Ovary (tissue), 10 donors: ENCODE results near the gene UCN3. TPM values are rescaled to one million over a fixed set of nuclear protein-coding genes. Genes with fewer than 3 reads are reported as not detected.

Source experiments
- DNase-seq, 5 donors: peaks; one replicate each; pipeline ENCODE4 v3.0.0-alpha.2; 2019 to 2020
- H3K27ac ChIP-seq, 2 donors: fragments of 200-600 bp; one replicate each; pipeline versions ENCODE4 v1.5.1 to v1.8.0; 2019 to 2022
- H3K27me3 ChIP-seq: fragments of 200-600 bp; one replicate; pipeline ENCODE4 v1.8.0; 2022
- H3K36me3 ChIP-seq: fragments of 200-600 bp; sonication (generic); one replicate; pipeline ENCODE4 v1.5.1; 2019
- H3K4me1 ChIP-seq: one replicate; pipeline ENCODE4 v1.8.1; 2013; ENCODE audit warnings: mild to moderate bottlenecking, moderate library complexity; ENCODE audit not compliant: insufficient read depth
- H3K4me3 ChIP-seq: fragments of 200-600 bp; sonication (generic); one replicate; pipeline ENCODE4 v1.5.1; 2017
- H3K9me3 ChIP-seq, 2 donors: fragments of 200-600 bp in 1 of 2; sonication (generic) in 1 of 2; one replicate each; pipeline versions ENCODE4 v1.5.1 to v1.8.1; 2013 to 2019; ENCODE audit warnings: mild to moderate bottlenecking in 1 of 2, moderate library complexity in 1 of 2
- CTCF ChIP-seq, 3 donors: fragments of 450-650 bp in 2 of 3; fragments of 200-600 bp in 1 of 3; IDR thresholded peaks; one replicate each; pipeline versions ENCODE4 v1.5.1 to v1.8.0; 2016 to 2022; ENCODE audit warnings: antibody characterized with exemption in 3 of 3, mild to moderate bottlenecking in 1 of 3
- EP300 ChIP-seq: sonication (generic); formaldehyde crosslinking; IDR thresholded peaks from one replicate; pipeline ENCODE4 v1.6.1; 2017; ENCODE audit warnings: antibody characterized with exemption
- POLR2A ChIP-seq: fragments of 450-650 bp; IDR thresholded peaks from one replicate; pipeline ENCODE4 v1.6.1; 2017; ENCODE audit warnings: antibody characterized with exemption, mild to moderate bottlenecking, moderate library complexity
- WGBS, 3 donors: extraction: QIAGEN DNeasy Blood & Tissue Kit in 1 of 3; methylation state at CpG; one replicate each; pipeline versions ENCODE4 v1.1.5 to v1.1.7; 2013 to 2017; 5-methylcytosine and 5-hydroxymethylcytosine counted together
- intact Hi-C, 4 donors: fragments of 100-400 bp; cut with DNase I; formaldehyde crosslinking; loops; one replicate each; pipeline versions ENCODE4 v1.11.0 to v1.15.1; 2022 to 2023
- long read RNA-seq, 3 donors: library from polyadenylated mRNA in 2 of 3; unstranded in 2 of 3; transcript quantifications; one replicate each; pipeline ENCODE4 v2.0.0 and lab custom pipeline, GENCODE V29; 2021 to 2026
- polyA plus RNA-seq, 2 donors: library from polyadenylated mRNA; stranded (reverse); fragments of 200-250 nt in 1 of 2; fragments of 350-450 nt in 1 of 2; fragmentation: Illumina TruSeq in 1 of 2; extraction: RNeasy Lipid Tissue Mini Kit (QIAGEN cat#74804) in 1 of 2; gene quantifications; one replicate each; pipeline ENCODE4 v1.2.3, GENCODE V29; 2013 to 2014
- total RNA-seq, 7 donors: library from RNA; depleted of rRNA in 2 of 7; stranded (reverse); fragments of >200 nt in 2 of 7; fragmentation: NEBNext Ultra II Directional in 3 of 7; extraction: Animal tissue kit (Norgen Biotek cat#: 25700) in 3 of 7; gene quantifications; one replicate each; pipeline versions ENCODE4 v1.1.0 to v1.2.4, GENCODE V29; 2016 to 2023
- donor health status: DM: no; HTN: no; CAD: no; lungs with moderate emphysema.
- donor health status: DM: no; HTN: no; CAD: no.
- donor health status: Bipolar disorder and iron deficiency.
- donor health status: DM: yes; HTN: yes; CAD: no.
- donor health status: DM: no; HTN: no; CAD: no.
- donor health status: DM: yes; HTN: yes; CAD: no.

The UCN3 gene, protein sequence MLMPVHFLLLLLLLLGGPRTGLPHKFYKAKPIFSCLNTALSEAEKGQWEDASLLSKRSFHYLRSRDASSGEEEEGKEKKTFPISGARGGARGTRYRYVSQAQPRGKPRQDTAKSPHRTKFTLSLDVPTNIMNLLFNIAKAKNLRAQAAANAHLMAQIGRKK
- not detected for total RNA-seq
- not detected for polyA plus RNA-seq
- long read RNA-seq, donor 1 = 0 reads
- long read RNA-seq, donor 2 = 0 reads
- long read RNA-seq, donor 3 = 0 reads

DNA sequence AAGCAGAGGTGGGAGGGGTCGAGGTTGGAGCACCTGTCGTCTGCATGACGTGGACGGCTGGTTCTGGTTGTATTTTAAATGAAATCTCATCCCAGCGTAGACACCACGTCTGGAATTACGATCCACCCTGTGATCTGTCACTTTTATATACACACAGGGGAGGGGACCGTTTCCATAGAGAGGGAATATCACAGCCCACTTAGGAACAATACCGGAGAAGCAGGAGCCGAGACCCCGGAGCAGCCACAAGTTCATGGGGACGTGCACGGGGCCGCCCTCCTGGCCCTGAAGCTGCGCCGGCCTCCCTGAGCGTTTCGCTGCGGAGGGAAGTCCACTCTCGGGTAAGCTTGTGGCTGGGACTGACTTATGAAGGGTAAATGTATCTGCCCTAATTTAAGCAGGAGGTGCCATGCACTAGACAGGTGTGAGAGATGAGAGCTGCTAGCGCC is at the start of gene UCN3:
UCN3 (plus strand) TSS at position 77 of the 449 bp plus-strand sequence. CDS start 8,755 bp downstream, outside the sequence.
- no peaks in the 10 kb centered on the region for H3K27me3 ChIP-seq
- H3K36me3 ChIP-seq = no peaks in the 10 kb centered on the region
- TF ChIP-seq EP300 (no peak), CTCF (IDR thresholded peaks at IDR 0.05) (no peak), POLR2A (no peak)
- intact Hi-C loops = no loop called here
- no peaks in the 10 kb centered on the region for H3K9me3 ChIP-seq
- H3K27ac ChIP-seq = no peak within 1 kb of the TSS
- H3K4me3 ChIP-seq = no peak within 1 kb of the TSS
- H3K4me1 ChIP-seq = no peaks in the 10 kb centered on the region
- 48 to 57% (median 56%) methylated on average over 21 of the region's 21 CpGs for WGBS, 3 donors
- no peak for DNase-seq

GRCh38 chr10:5317547-5318107 is 47.1 kb upstream of the UCN3 start:
- Histone ChIP-seq H3K27me3 (no peaks in the 10 kb centered on the region), H3K4me3 (no peak overlapping the region), H3K4me1 (no peaks in the 10 kb centered on the region), H3K36me3 (no peaks in the 10 kb centered on the region), H3K9me3 (no peaks in the 10 kb centered on the region), H3K27ac (no peak overlapping the region)
- TF ChIP-seq POLR2A = no peak
- no peak for TF ChIP-seq EP300
- TF ChIP-seq CTCF (IDR thresholded peaks at IDR 0.05) = no peak
- intact Hi-C loops = no loop called here
- no peak for DNase-seq
- WGBS, 3 donors = 52 to 66% (median 59%) methylated on average over 10 of the region's 10 CpGs

GRCh38 chr10:5318148-5318547 is 46.6 kb upstream of the UCN3 start:
- 85 to 90% (median 88%) methylated on average over 5 of the region's 5 CpGs for WGBS, 3 donors
- H3K27ac ChIP-seq = no peak overlapping the region
- intact Hi-C loops = no loop called here
- no peak overlapping the region for H3K4me3 ChIP-seq
- H3K4me1 ChIP-seq = no peaks in the 10 kb centered on the region
- H3K27me3 ChIP-seq = no peaks in the 10 kb centered on the region
- TF ChIP-seq EP300 = no peak
- no peak for TF ChIP-seq POLR2A
- TF ChIP-seq CTCF (IDR thresholded peaks at IDR 0.05) = no peak
- no peaks in the 10 kb centered on the region for H3K36me3 ChIP-seq
- no peaks in the 10 kb centered on the region for H3K9me3 ChIP-seq
- no peak for DNase-seq

DNA sequence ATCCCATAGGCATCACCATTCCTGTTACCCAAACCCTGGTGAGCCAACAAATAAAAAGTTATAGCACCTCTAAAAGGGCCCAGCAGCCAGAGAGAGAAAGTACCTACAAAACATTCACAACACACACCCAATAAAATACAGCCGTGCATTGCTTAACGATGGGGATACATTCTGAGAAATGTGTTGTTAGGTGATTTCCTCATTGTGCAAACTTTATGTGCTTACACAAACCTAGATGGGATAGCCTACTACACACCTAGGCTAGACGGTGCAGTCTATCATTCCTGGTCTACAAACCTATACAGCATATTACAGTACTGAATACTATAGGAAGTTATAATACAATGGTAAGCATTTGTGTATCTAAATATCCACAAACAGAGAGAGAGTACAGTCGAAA is 44.9 kb upstream of the UCN3 start:
- no peak for DNase-seq
- no peaks in the 10 kb centered on the region for H3K27me3 ChIP-seq
- no peak overlapping the region for H3K27ac ChIP-seq
- no peak overlapping the region for H3K4me3 ChIP-seq
- TF ChIP-seq EP300 (no peak), CTCF (IDR thresholded peaks at IDR 0.05) (no peak), POLR2A (no peak)
- intact Hi-C loops = no loop called here
- H3K4me1 ChIP-seq = no peaks in the 10 kb centered on the region
- no peaks in the 10 kb centered on the region for H3K9me3 ChIP-seq
- no peaks in the 10 kb centered on the region for H3K36me3 ChIP-seq
- 83 to 93% (median 87%) methylated on average over 4 of the region's 4 CpGs for WGBS, 3 donors
